ENCODE data around the gene RPS6KA2.

- no peak for TF ChIP-seq POLR2AphosphoS5 (IDR thresholded peaks at IDR 0.05; ENCODE audit: low read depth)
- no peak for TF ChIP-seq CTCF (IDR thresholded peaks at IDR 0.05; ENCODE audit: insufficient read depth, low read length)
- no peak for TF ChIP-seq SPI1 (IDR thresholded peaks at IDR 0.05; ENCODE audit: borderline replicate concordance, low read depth)
- TF ChIP-seq GABPA (IDR thresholded peaks at IDR 0.05; ENCODE audit: low read depth) = no peak
- no peak for TF ChIP-seq REST (IDR thresholded peaks at IDR 0.05; ENCODE audit: insufficient replicate concordance, low read depth)
These were observed 162.7 kb downstream of the RPS6KA2 start for GRCh38 chr6:166464068-166465002.

Measured in HL-60 (cell line).